Epithelial cell of proximal tubule (primary cell): ENCODE results near the gene TMC4. TPM values are rescaled to one million over a fixed set of nuclear protein-coding genes. Genes with fewer than 3 reads are reported as not detected.
"Not testable (repeated sequence)": the region's sequence is repeated elsewhere in the genome, so short reads cannot be mapped to it uniquely, and the experiment has no call there.

Experiments
- DNase-seq: peaks from one replicate; pipeline ENCODE4 v3.0.0-alpha.2; 2011; ENCODE audit warnings: low read depth
- H3K4me3 ChIP-seq: 2 replicates; pipeline ENCODE4 v1.5.1; 2011; ENCODE audit warnings: low read depth, mild to moderate bottlenecking, low read length
- total RNA-seq: library from RNA; depleted of rRNA; stranded (reverse); fragments of >200 nt; gene quantifications from 2 replicates; pipeline ENCODE4 v1.2.3, GENCODE V29; 2015
- TF ChIP-seq, protein P1 (sequence below): conservative IDR thresholded peaks from 2 replicates; pipeline ENCODE4 v1.5.1; 2012; ENCODE audit warnings: low read depth, mild to moderate bottlenecking, low read length

TMC4 gene
- total RNA-seq, 1 donor from 2014 or later, result 9.5 TPM

DNA sequence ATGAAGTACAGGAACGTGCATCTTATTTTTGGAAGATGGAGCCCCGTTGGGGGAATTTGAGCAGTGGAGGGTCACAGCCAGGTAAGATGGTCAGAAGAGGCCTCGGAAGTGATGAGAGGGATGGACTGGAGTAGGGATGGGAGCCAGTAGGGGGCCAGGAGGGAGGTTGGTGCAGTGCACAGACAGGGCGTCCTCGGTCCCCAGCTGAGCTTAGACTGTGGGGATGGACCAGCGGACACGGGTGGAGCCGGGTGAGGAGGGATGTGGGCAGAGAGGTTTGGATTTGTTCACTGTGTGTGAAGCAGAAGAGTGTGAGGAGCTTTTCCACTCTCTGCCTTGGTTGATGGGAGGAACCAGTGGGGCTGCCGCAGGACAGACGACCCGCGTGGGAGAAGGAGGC is 38.3 kb upstream of the TMC4 start:
- TF ChIP-seq, protein P1, sequence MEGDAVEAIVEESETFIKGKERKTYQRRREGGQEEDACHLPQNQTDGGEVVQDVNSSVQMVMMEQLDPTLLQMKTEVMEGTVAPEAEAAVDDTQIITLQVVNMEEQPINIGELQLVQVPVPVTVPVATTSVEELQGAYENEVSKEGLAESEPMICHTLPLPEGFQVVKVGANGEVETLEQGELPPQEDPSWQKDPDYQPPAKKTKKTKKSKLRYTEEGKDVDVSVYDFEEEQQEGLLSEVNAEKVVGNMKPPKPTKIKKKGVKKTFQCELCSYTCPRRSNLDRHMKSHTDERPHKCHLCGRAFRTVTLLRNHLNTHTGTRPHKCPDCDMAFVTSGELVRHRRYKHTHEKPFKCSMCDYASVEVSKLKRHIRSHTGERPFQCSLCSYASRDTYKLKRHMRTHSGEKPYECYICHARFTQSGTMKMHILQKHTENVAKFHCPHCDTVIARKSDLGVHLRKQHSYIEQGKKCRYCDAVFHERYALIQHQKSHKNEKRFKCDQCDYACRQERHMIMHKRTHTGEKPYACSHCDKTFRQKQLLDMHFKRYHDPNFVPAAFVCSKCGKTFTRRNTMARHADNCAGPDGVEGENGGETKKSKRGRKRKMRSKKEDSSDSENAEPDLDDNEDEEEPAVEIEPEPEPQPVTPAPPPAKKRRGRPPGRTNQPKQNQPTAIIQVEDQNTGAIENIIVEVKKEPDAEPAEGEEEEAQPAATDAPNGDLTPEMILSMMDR, result peak; percentile 5
- DNase-seq, result no peak
- no peak overlapping the region for H3K4me3 ChIP-seq

DNA sequence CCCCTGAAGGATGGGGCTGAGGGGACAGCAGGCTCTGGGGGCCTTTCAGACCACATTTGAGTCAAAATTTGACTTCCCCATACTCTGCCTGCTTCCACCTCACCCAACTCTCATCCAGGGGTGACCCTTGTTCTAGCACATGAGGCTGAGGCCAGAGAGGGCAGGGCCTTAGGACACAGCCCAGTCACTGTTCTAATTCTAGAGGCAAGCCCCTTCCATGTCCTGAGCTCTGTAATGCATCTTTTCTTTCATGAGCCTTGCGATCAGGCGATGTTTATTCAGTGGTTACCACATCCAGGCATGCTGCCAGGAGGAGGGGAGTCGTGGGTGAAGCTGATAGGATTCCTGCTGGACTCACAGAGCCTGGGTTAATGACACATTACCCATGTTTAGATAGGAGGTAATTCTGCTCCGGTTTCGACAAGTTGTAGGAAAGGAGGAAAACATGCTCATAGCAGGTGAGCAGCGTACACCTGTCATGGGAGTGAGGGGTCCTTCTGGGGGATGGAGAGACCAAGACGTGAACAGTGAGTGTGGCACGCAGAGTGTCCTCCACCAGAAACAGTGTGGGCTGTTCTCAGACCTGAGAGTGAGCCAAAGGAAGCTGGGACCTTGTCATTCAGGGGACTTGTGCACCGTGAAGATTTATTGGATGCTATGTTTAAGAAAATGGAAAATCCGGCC is 37.0 kb upstream of the TMC4 start:
- TF ChIP-seq, protein P1, result no peak
- peak; percentile 90 for DNase-seq
- no peak overlapping the region for H3K4me3 ChIP-seq

DNA sequence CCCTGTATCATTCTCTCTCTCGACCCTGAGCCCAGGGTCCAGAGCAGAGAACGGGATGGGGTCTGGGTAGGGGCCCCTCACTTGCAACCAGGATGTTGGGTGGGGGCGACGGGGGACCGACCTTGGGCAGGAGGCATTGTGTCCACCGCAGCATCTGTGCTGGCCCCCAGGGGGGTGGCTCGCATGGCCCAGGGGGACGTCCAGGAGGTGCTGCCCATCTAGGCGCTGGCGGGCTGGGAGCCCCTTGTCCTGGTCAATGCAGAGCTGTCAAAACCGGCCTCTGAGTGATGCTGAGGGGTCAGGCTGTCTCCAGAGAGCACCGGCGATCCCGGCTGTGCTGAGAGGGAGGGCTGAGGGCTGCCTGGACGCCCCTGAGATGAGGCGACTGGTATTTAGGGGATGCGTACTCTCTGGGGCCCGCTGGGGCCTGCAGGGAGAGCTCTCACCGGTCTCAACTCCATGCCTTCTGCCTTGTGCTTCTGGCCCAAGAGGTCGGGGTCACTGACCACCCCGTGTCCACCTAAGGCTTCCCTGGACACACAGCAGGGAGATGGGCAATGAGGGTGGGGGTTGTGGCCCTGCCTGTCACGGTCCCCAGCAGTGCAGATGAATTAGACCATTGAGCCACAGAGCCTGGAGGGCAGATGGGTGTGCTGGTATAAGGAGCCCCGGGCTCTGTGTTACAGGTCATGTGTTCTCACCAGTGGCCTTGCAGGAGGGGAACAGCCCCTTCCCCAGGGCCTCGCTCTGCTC is 36.3 kb upstream of the TMC4 start:
- no peak overlapping the region for H3K4me3 ChIP-seq
- TF ChIP-seq, protein P1, result no peak
- no peak for DNase-seq

DNA sequence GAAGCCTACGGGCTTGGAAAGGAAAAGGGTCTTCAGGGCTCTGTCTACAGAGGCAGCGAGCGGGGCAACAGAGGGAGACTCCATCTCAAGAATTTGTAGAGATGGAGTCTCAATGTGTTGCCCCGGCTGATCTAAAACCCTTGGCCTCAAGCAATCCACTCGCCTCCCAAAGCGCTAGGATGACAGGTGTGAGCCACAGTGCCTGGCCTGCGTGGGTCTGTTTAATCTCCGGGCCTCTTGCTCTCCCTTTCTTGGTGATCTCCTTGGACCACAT is 35.8 kb upstream of the TMC4 start:
- TF ChIP-seq, protein P1, result no peak
- DNase-seq, result no peak
- no peak overlapping the region for H3K4me3 ChIP-seq

DNA sequence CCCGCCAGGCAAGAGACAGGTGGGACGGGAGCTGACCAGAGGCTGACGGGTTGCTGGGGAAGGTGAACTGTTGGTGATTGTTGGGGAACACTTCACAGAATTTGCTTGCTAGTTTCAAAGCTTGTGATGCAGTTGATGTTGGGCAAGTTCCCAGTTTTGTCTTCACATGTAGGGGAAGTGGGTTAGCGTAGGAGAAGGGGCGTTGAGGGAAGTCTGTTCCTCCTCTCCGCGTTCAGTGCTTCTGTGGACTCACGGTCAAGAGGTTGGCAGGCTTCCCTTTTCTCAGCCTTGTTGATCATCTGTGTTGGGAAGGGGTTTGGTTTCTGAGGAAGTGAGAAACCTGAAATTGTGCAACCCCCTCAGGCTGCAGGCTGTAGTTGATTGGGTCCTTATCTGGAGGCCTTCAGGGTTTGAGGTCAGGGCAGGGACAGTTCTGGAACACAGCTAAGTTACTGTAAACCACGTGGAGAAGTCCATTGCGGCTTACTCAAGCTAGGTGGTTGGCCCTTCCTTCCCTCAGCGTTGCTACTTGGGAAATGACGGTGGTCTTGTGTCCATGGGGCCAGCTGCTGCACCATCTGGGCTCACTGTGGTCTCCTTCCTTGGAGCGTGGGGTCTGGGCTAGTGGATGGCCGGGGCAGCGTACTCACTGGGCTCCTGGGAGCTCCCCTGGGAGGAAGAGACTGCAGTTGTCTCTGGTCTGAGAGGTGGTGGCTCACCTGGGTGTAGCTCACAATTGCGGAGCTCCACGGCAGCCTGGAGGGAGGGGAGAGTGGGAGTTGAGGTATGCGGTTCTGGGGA is 35.2 kb upstream of the TMC4 start:
- TF ChIP-seq, protein P1, result no peak
- H3K4me3 ChIP-seq, result no peak overlapping the region
- no peak for DNase-seq

DNA sequence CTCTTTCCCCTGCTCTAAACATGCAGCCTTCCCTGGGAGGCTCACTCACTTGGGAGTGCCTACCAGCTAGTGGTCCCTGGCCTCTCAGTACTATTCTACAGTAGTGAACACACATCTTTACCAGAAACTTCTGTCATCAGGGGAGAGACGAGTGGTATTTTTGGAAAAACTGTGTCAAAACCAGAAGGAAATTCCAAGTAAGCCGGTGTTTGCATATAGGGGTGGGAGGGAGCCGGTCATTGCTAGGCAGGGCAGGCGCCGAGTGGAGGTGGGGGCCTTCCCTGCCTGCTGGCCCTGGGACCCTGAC is 34.7 kb upstream of the TMC4 start:
- H3K4me3 ChIP-seq, result no peak overlapping the region
- DNase-seq, result no peak
- TF ChIP-seq, protein P1, result no peak

DNA sequence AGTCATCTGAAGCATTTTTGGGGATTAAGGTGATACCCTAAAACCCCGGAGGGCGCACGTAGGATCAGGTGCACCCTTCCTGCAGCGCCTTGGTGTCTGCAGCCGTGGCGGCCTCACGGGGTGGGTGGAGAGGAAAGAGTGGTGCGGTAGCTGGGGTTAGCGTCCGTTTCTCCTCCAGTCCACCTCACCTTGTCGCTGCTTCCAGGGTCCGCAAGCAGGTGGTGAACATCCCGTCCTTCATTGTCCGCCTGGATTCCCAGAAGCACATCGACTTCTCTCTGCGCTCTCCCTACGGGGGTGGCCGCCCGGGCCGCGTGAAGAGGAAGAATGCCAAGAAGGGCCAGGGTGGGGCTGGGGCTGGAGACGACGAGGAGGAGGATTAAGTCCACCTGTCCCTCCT is 34.2 kb upstream of the TMC4 start:
- not testable (repeated sequence) for H3K4me3 ChIP-seq, DNase-seq
